Activated CD8-positive, alpha-beta memory T cell treated with anti-CD3 and anti-CD28 coated beads, Interleukin-2, amount 50 U/mL, for 1 hour (primary cell): ENCODE data around the gene RTL1.

Experiments used
- DNase-seq: peaks from one replicate; pipeline ENCODE4 v3.0.0-alpha.2; 2020; ENCODE audit errors: extremely low read depth

Gene RTL1

DNA sequence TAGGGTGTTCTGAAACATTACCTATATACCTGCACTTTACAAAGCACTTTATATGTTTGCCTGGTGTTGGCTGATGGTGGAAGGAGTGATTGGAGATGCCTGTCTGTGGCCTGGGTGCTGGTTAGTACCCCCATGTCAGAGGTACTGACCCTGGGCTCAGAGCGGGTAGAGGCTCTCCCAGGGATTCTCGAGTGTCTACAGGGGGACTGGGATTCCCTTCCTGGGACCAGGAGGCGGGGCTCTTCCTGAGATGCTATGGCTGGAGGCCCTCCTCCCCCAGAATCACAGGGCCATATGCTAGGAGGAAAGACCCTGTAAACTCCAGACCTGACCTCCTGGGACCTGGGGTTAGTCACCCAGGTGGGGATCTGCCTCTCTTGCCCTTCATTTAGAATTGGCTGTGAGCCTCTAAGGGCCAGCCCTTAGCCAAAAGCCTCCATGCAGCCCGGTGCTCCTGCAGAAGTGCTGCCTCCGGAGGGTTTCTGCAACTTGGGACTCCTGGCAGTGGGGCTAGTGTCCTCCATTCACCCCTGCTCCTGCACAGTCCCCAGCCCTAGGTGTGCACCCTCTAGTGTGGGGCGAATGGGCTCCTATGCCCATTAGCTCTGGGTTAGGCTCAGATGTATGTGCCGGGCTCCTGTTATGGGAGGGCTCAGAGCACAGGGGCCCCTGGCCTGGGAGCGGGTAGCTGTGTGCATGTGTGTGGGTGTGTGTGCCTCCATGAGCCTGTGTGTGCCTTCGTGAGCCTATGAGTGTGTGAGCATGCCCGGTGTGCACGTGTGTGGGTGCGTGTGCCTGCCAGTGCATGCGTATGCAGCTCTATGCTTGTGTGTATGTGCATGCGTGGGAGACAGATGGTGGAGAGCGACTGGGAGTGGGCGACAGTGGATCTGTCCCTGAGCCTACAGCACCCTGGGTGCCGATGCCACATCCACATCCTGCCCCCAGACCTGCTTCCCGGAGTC is 36.6 kb downstream of the RTL1 start:
- no peak for DNase-seq

DNA sequence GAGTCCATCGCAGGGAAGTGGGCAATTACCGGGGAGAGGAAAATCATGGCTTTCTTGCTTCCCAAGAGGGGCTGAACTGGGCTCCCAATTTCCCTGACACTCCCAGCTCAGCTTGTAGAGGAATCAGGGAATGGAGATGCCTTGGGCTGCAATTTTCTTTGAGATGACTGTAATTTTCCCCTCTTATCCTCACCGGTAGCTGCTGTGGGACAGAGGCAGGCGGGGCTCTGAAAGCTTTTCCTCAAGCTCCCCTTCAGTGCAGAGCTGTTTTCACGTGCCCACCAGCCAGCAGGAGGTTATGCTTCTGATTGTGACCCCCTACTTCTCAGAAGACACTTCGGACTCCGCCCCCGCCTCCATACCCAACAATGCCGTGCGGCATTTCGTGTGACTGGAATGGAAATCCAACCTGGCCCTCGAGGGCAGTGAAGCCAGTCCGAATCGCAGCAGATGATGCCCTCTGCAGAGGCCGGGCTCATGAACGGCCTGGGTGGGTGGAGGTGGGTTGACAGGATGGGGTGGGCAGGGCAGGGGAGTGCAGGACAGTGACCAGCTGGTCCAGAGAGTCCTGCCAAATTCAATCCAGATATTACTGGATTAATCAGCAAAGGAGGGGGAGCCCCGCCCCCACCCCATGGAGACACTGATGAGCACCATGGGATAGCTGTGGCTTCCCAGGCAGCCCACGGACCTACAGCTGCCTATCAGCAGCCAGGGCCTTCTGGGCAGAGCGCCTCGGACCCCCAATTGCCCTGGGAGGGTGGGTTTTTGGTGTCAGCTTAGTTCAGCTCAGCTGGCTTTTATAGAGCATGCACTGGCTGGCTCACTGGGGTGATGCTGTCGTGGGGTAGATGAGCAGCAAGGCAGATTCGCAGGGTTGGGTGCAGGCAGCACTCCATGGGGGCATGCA is 37.6 kb downstream of the RTL1 start:
- DNase-seq: no peak

DNA sequence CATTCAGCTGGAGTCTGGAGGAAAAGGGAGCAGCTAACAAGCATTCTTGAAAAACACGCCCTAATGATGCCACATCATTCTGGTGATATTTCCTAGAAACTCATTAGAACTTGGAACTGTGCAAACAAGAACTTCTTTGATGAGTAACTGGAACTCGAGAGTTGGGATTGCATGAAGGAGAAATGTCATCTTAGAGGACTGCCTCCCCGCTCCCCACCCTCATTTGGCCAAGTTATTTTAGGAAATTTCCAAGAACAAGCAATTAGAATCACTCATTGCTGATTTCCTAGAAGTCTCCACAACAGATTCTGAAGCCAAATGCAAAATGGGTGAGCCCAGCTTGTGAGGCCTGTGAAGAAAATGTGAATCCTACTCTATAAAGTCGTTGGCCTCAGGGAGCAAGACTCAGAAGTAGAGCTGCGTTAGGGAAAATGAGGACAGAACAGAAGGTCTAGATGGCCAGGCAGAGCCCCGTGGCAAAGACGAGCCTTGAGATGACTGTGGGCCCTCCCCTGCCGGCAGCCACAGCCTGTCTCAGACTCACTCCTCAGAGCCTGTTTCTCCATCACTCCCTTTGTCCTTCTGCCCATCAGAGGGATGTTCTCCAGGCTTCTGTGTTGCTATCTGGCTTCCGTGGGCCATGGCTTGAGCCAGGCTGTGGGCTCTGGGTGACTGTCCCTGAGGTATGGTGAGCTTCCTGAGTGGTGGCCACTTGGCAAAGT is 38.4 kb downstream of the RTL1 start:
- no peak for DNase-seq

DNA sequence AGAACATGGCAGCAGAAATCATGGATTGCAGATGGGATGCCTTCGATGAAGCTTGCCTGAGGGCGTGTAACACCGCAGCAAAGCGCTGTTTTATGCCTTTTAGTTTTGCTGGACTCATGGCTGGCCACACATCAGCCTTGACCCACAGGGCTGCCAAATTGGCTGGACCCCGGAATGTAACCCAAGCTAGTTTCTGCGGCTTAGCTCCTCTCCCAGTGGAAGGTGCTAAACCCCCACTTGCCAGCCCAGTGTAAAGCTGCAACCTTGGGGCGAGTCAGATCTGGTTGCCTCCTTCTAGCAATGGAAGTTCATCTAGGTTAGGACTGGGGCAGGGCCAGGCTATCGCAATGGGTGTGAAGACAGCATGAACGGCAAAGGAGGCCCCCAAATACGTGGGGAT is 39.3 kb downstream of the RTL1 start:
- DNase-seq: no peak

DNA sequence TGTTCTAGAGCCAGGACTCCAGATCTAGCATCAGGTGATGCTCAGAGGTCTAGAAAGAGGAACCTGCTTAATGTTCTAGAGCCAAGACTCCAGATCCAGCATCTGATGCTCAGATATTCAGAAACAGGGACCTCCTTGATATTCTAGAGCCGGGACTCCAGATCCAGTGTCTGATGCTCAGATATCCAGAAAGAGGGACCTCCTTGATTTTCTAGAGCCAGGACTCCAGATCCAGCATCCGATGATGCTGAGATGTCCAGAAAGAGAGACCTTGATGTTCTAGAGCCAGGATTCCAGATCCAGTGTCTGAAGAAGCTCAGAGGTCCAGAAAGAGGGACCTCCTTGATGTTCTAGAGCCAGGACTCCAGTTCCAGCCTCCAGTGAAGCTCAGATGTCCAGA is 40.7 kb downstream of the RTL1 start:
- no peak for DNase-seq

DNA sequence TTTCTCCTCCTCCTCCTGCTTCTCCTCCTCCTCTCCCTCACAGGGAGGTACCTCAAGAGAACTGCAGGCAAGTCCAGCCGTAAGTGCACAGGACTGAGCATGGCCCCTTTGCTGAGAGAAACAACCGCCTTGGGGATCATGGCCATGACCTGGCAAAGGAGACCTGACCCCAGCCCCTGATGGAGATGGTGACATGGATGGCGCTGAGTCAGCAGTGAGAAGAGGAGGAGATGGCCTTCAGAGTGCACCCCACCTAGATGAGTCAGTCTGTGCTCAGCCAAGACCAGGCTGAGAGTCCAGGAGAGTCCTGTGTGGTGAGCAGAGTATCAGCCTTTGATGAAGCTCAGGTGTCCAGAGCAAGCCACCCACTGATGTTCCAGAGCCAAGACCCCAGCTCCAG is 41.2 kb downstream of the RTL1 start:
- DNase-seq: no peak

DNA sequence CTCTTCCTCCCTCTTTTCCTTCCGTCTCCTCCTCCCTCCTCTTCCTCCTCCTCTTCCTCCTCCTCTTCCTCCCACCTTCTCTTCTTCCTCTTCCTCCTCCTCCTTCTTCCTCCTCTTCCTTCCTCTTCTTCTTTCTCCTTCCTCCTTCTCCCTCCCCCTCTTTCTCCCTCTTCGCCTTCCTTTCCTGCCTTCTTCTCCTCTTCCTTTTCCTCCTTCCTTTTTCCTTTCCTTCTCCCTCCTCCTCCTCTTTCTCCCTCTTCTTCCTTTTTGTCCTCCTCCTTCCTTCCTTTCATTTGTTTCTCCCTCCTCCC is 41.6 kb downstream of the RTL1 start:
- no peak for DNase-seq

DNA sequence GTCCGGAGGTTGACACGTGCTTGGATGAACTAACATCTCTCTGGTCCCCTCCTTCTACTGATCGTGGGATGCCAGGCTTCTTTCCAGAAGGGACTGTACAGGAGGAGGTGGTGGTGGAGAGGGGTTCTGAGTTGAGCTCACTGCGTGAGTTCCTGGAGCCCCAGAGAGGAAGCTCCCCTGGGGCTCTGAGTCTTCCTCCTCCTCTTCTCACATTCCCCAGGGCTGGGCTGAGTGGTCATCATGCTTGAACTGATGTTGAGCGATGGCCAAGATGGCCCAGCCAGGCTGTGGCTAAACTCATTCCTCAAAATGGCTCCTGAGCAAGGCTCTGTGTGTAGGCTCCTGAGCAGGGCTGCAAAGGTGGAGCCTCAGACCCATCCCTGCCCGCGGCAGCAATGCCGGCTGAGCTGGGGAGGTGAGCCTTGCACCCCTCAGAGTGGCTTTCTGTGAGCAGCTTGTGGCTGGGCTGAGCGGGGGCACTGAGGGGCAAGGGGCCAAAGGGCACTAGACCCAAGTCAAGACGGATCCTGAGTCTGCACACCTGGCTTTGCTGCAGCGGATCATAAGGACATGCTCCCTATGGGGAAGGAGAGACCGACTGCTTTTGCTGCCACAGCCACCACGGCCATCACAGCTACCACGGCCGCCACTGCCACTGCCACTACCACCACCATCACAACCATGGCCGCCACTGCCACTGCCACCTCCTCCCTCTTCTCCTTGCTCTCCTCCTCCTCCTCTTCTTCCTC is 42.2 kb downstream of the RTL1 start:
- no peak for DNase-seq

DNA sequence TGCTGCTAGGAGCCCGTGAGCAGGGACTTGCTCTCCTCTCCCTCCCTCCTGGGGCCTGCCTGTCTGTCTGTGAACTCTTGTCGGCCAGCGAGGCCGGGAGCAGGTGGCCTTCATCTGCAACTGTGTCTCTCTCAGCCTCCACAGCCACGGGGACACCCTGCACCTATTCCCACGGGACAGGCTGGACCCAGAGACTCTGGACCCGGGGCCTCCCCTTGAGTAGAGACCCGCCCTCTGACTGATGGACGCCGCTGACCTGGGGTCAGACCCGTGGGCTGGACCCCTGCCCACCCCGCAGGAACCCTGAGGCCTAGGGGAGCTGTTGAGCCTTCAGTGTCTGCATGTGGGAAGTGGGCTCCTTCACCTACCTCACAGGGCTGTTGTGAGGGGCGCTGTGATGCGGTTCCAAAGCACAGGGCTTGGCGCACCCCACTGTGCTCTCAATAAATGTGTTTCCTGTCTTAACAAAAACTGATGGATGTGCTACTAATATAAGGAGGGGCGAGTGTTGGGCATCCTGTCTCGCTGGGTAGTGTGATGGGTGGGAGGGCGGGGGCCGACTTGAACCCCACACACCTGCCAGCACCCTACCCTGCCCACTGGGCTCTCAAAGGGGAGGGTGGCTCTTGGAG is 42.9 kb downstream of the RTL1 start:
- no peak for DNase-seq

DNA sequence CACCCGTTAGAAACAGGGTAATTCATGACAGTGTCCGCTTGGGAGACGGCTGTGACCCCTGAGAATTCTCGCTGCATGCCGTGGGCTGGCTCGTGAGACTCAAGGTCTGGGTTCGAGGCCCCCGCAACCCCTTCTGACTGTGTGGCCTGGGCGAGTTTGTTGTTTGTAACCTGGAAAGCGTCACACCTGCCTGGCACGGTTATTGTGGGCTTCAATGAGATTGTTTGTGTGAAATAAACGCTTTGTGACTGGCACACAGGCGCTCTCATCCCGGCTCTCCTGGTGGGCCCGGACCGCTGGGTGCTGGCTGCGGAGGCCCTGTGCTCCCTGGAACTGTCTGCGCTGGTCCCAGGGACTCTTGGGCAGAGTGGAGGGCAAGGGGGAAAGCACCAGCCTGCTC is 43.7 kb downstream of the RTL1 start:
- no peak for DNase-seq

DNA sequence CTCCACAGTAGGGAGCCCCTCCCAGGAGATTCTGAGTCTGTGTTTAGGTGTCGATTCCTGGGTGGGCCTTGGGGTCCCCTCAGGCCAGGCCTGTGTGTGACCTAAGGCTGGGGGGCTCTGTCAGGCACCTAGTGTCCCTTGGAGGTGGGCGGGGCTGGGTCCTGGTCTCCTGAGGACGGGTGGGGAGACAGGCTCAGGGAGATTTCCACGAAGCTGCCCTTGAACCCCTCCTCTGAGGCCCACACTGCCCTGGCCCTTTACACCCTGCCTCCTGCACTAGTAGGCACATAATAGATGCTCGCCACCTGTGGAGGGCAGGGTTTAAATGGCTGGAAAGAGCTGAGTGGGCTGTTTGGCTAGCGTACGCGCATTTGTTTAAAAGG is 44.7 kb downstream of the RTL1 start:
- no peak for DNase-seq

DNA sequence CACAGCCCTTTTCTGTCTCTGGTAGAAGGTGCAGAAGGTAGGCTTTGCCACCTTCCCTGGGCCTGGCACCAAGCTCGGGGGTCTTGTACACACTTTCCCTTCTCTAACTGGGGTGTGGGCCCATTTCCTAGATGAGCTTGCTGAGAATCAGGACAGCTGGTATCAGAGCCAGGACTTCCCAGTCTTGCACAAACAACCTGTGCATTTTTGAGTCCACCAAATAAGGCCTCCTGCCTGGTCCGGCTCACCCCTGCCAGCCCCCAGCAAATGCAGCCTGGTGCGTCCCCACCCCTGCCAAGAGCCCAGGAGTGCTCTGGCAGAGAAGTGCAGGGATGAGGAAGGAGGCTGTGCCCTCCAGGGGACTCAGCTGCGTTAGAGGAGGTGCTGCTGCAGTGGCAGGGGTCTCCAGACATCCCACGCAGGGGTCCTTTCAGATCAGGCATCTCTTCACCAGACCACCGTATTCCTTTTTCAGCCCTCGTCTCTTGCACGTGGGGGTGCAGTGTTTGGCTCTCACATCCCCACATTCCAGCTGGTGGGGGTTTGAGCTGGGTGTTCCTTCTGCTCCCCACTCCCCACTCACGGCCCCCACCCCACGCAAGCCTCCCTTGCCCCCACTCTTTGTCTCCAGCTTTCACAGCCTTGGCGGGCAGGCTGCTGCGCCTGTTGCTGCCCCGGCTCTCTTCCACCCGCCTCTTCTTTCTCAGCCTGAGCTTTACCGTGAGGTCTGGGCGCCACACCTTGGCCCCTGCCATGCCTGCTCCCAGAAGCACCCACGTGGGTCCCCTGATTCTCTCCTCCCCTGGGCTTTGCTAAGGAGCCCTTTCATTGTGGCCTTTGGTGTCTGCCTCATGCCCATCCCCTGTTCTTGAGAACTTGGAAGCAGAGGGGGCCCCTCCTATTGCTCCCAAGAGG is 45.3 kb downstream of the RTL1 start:
- DNase-seq: no peak

DNA sequence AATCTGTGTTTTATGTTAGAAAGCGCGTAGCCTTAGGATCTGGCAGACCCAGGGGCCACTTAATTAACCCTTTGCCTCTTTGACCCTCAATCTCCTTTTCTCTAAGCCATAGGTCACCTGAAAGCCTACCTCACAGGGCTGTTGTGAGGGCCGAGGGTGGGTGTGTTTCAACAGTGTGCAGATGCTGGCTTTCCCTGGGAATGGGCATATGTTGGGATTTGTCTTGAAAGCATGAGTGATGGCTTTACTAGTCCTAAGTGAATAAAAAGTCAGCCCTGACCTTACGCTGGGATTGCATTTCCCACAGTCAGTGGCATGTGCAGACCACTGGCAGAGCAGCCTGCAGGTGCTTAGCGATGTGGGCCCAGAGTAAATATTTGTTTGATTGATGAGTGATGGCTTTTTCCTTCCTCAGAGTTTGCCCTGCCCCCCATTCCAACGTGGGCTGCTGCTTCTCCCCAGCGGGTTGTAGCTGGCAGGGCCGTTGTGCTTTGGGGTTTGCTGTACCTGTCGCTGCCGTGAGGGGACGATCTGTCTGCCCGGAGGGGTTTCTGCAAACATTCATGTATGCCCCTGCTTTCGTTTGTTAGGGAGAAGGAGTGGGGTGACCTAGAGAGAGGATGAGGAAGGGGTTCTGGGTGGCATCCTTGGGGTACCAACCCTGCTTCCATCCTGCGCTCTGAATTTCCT is 46.1 kb downstream of the RTL1 start:
- no peak for DNase-seq

DNA sequence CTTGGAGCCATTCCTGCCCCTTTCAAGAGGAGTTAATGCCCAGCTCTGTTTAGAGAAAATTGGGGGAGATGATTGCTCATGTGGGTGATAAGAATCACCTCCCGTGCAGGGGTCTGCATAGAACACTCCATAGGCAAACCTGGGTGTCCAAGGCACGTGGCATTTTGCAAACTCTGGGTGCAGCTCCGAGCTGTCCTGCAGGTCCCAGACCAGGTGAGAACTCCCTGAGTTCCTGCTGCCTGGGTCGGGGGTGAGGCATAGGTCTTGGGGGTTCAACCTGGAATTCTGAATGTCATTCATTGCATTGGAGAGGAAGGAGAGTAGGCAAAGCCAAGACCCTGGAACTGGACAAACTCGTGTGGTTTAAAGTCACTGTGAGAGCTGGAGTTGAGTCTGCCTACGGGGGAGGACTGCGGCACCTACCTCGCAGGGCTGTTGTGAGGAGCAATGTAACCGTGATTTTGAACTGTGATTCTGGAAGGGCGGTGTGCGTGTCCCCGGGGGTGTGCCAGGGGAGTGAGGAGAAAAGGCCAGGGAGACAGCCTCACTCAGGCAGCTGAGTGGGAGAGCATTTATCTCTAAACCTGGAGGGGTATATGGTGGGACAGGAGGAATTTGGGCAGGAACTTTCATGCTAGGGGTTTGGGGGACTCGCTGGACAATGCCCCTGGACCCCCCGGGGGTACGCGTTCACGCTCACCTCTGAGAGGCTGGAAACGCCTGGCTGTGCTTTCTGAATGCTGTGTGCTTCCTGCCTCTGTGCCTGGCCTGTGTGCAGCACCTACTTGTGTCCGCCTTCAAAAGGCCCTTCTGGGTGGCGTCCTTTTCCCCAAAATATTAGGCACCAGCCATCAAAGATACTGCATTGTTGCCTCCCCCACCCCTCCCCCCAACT is 47.2 kb downstream of the RTL1 start:
- no peak for DNase-seq

DNA sequence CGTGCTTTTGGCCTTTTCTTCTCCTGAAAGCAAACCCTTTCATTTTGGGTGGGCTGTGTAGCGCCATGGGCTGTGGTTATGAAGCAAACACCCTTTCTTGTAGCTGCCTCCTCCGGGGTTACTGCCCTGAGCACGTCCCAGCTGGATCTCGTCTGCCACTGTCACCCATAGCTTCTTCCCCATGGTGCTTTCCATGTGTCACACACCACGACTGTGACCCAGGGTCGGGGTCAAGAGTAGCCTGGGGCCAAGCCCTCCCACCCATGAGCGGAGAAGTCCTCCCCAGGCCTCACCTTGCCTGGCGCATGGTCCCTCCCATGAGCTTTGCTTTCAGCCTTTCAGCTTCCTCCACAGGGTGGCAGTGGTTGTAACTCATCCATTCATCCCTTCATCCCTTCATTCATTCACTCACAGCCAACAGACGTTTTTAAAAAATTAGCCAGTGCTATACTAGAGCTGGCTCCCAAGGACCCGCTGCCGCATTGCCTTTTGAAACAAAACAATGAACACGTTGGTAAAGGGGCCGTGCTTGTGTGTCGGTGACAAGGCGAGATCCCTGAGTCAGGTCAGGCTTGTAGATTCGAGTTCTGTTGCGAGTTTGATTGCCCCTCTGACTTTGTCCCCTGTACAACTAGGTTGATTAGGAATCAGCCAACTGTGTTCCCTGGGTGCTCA is 48.1 kb downstream of the RTL1 start:
- DNase-seq: no peak

DNA sequence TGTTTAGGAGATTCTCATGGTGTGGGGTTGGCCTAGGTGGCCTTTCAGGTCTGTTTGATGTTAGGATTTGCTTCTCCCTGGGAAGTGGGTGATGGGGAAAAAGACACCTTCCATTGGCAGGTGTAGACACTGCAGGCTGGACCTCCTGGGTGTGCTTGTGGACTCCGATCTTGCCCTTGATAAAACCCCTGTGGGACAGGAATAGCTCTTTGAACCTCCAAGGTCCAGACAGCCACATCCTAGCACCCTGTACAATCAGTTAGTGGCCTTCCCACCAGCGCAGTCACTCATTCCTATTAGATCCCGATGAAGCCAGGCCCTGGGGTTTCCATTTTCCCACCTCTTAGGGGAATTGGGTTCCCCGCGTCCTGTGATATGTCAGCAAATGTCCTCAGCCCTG is 49.1 kb downstream of the RTL1 start:
- no peak for DNase-seq

DNA sequence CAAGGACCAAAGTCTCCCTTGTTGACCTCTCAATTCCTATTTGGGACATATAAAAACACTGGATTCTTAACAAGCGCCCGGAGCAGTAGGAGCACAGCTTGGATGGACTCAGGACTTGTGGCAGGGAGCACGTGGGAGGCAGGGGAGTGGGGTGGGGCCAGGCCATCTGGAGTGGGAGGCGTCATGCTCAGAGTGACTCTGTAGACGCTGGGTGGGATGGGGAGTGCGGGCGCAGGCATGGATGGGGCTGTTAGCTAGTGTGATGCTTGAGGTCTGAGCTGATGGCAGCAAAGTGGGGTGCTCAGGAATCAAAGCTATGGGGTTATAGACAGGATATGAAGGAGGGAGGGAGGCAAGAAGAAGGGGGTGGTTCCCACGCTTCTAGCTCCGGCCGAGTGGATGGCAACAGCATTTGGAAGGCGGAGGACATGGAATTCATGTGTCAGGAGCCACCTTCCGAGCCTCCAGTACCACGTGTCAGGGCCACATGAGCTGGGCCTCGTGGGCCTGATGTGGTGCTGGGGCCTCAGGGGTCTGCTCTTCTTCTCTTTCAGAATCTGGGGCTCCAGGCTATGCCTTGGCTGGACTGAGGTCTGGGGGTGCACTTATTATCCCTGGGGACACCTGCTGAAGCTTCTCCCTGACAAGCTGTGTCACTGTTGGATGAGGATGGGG is 51.4 kb downstream of the RTL1 start:
- DNase-seq: no peak
